WTC11 (cell line): ENCODE data around the gene AWAT1. TPM values are rescaled to one million over a fixed set of nuclear protein-coding genes. Genes with fewer than 3 reads are reported as not detected.

Source experiments
- ATAC-seq: fragments of 200-7000 bp; cut with Tn5 transposase; 2 replicates; pipeline ENCODE4 v1.10.0; 2021; ENCODE audit warnings: mild to moderate bottlenecking, moderate library complexity
- CTCF ChIA-PET: fragments of 300-600 bp; sonication (Branson Sonifier 250); formaldehyde crosslinking; loops from one replicate; lab custom pipeline; 2021; ENCODE audit warnings: antibody characterized with exemption; lab: Charles Lee
- POLR2A ChIA-PET: fragments of 350-600 bp; sonication (Branson Sonifier 250); formaldehyde crosslinking; loops from one replicate; lab custom pipeline; 2021; ENCODE audit warnings: antibody characterized with exemption; lab: Charles Lee
- DNase-seq: peaks from one replicate; pipeline ENCODE4 v3.0.0; 2021; ENCODE audit warnings: low spot score
- H3K27ac Mint-ChIP-seq: 2 replicates; pipeline ENCODE4 v1.8.0; 2021; ENCODE audit warnings: mixed read lengths
- H3K27me3 Mint-ChIP-seq: 2 replicates; pipeline ENCODE4 v1.8.0; 2021; ENCODE audit warnings: low read depth, mild to moderate bottlenecking, moderate library complexity, mixed read lengths
- H3K36me3 Mint-ChIP-seq: 2 replicates; pipeline ENCODE4 v1.8.0; 2021; ENCODE audit warnings: mixed read lengths
- H3K4me1 Mint-ChIP-seq: 2 replicates; pipeline ENCODE4 v1.8.0; 2022; ENCODE audit warnings: mixed read lengths
- H3K4me3 Mint-ChIP-seq: 2 replicates; pipeline ENCODE4 v1.8.0; 2021; ENCODE audit warnings: mild to moderate bottlenecking, moderate library complexity, mixed read lengths
- H3K9me3 Mint-ChIP-seq: 2 replicates; pipeline ENCODE4 v1.8.0; 2021; ENCODE audit warnings: mixed read lengths
- CBFB ChIP-seq: sonication (generic); formaldehyde crosslinking; IDR thresholded peaks from 2 replicates; pipeline ENCODE4 v1.8.1; 2022; ENCODE audit warnings: mild to moderate bottlenecking, low read depth, missing genetic modification reagents
- CREB1 ChIP-seq: sonication (generic); formaldehyde crosslinking; IDR thresholded peaks from 2 replicates; pipeline ENCODE4 v1.8.0; 2023; ENCODE audit warnings: mild to moderate bottlenecking, missing genetic modification reagents
- ESRRA ChIP-seq: sonication (generic); formaldehyde crosslinking; IDR thresholded peaks from 2 replicates; pipeline ENCODE4 v1.8.1; 2022; ENCODE audit warnings: mild to moderate bottlenecking, missing genetic modification reagents, borderline replicate concordance
- GABPB1 ChIP-seq: sonication (generic); formaldehyde crosslinking; IDR thresholded peaks from 2 replicates; pipeline ENCODE4 v1.8.1; 2023; ENCODE audit warnings: mild to moderate bottlenecking, missing genetic modification reagents
- HMGA2 ChIP-seq: fragments of 250-450 bp; sonication (Bioruptor Pico); IDR thresholded peaks from 2 replicates; pipeline ENCODE4 v1.4.0; 2021; ENCODE audit warnings: mild to moderate bottlenecking, moderate library complexity
- HMGXB4 ChIP-seq: sonication (generic); formaldehyde crosslinking; IDR thresholded peaks from 2 replicates; pipeline ENCODE4 v1.8.1; 2023; ENCODE audit warnings: mild to moderate bottlenecking, moderate library complexity, missing genetic modification reagents
- NFATC4 ChIP-seq: fragments of 250-450 bp; sonication (Bioruptor Pico); IDR thresholded peaks from 2 replicates; pipeline ENCODE4 v1.9.0; 2021; ENCODE audit warnings: mild to moderate bottlenecking
- NFE2L1 ChIP-seq: sonication (generic); formaldehyde crosslinking; IDR thresholded peaks from 2 replicates; pipeline ENCODE4 v1.8.1; 2023; ENCODE audit warnings: missing genetic modification reagents
- NFYB ChIP-seq: sonication (generic); formaldehyde crosslinking; conservative IDR thresholded peaks from 2 replicates; pipeline ENCODE4 v1.8.0; 2022; ENCODE audit warnings: low read depth, missing genetic modification reagents
- NR3C1 ChIP-seq: sonication (generic); formaldehyde crosslinking; conservative IDR thresholded peaks from 2 replicates; pipeline ENCODE4 v1.8.1; 2023; ENCODE audit warnings: low read depth, mild to moderate bottlenecking, missing genetic modification reagents
- RELA ChIP-seq: sonication (generic); formaldehyde crosslinking; IDR thresholded peaks from 2 replicates; pipeline ENCODE4 v1.8.1; 2022; ENCODE audit warnings: missing genetic modification reagents, mild to moderate bottlenecking, borderline replicate concordance
- SMAD3 ChIP-seq: sonication (generic); formaldehyde crosslinking; IDR thresholded peaks from 2 replicates; pipeline ENCODE4 v1.8.0; 2022; ENCODE audit warnings: missing genetic modification reagents, mild to moderate bottlenecking, borderline replicate concordance
- SOX15 ChIP-seq: fragments of 250-450 bp; sonication (Bioruptor Pico); IDR thresholded peaks from 2 replicates; pipeline ENCODE4 v1.9.0; 2021; ENCODE audit warnings: mild to moderate bottlenecking
- SP1 ChIP-seq: sonication (generic); formaldehyde crosslinking; conservative IDR thresholded peaks from 2 replicates; pipeline ENCODE4 v1.8.1; 2022; ENCODE audit warnings: missing genetic modification reagents
- STAT6 ChIP-seq: sonication (generic); formaldehyde crosslinking; conservative IDR thresholded peaks from 2 replicates; pipeline ENCODE4 v1.8.1; 2023; ENCODE audit warnings: mild to moderate bottlenecking, low read depth, missing genetic modification reagents, moderate library complexity
- TEAD1 ChIP-seq: sonication (generic); formaldehyde crosslinking; IDR thresholded peaks from 2 replicates; pipeline ENCODE4 v1.8.0; 2022; ENCODE audit warnings: mild to moderate bottlenecking, missing genetic modification reagents
- ZBTB21 ChIP-seq: sonication (generic); formaldehyde crosslinking; IDR thresholded peaks from 2 replicates; pipeline ENCODE4 v1.8.1; 2023; ENCODE audit warnings: mild to moderate bottlenecking, missing genetic modification reagents, borderline replicate concordance
- ZBTB43 ChIP-seq: sonication (generic); formaldehyde crosslinking; IDR thresholded peaks from 2 replicates; pipeline ENCODE4 v1.8.1; 2023; ENCODE audit warnings: mild to moderate bottlenecking, missing genetic modification reagents
- ZMAT4 ChIP-seq: fragments of 250-450 bp; sonication (Bioruptor Pico); IDR thresholded peaks from 2 replicates; pipeline ENCODE4 v1.9.0; 2021; ENCODE audit warnings: mild to moderate bottlenecking
- ZNF423 ChIP-seq: fragments of 250-450 bp; sonication (Bioruptor Pico); IDR thresholded peaks from 2 replicates; pipeline ENCODE4 v2.1.2; 2022; ENCODE audit warnings: mild to moderate bottlenecking, moderate library complexity
- total RNA-seq: library from RNA; stranded (reverse); gene quantifications from 3 replicates; pipeline ENCODE4 v1.2.3, GENCODE V29; 2021
- TF ChIP-seq, protein P1 (sequence below): sonication (generic); formaldehyde crosslinking; IDR thresholded peaks from 2 replicates; pipeline ENCODE4 v1.8.1; 2022; ENCODE audit warnings: mild to moderate bottlenecking, missing genetic modification reagents, moderate library complexity, borderline replicate concordance
- TF ChIP-seq, protein P2 (sequence below): sonication (generic); formaldehyde crosslinking; IDR thresholded peaks from 2 replicates; pipeline ENCODE4 v1.8.1; 2023; ENCODE audit warnings: mild to moderate bottlenecking, missing genetic modification reagents, moderate library complexity

The AWAT1 gene
- total RNA-seq, 1 experiment from 2014 or later: not detected

GRCh38 chrX:70279081-70279480 is 44.6 kb downstream of the AWAT1 start:
- no peak overlapping the region for H3K27ac Mint-ChIP-seq
- no peaks in the 10 kb centered on the region for H3K4me1 Mint-ChIP-seq
- no peak for ATAC-seq
- no peak for TF ChIP-seq SMAD3
- TF ChIP-seq TEAD1: no peak
- DNase-seq: no peak
- no peaks in the 10 kb centered on the region for H3K9me3 Mint-ChIP-seq
- ChIA-PET CTCF (no interaction called here), POLR2A (no interaction called here)
- peaks cover 6% of the 10 kb centered on the region for H3K27me3 Mint-ChIP-seq
- H3K4me3 Mint-ChIP-seq: no peak overlapping the region
- H3K36me3 Mint-ChIP-seq: no peaks in the 10 kb centered on the region

- CTCF ChIA-PET: no interaction called here
- POLR2A ChIA-PET: no interaction called here
- no peak for ATAC-seq
- H3K27ac Mint-ChIP-seq: no peak overlapping the region
- no peaks in the 10 kb centered on the region for H3K36me3 Mint-ChIP-seq
- no peak overlapping the region for H3K4me3 Mint-ChIP-seq
- peaks cover 6% of the 10 kb centered on the region for H3K27me3 Mint-ChIP-seq
- DNase-seq: no peak
- no peak for TF ChIP-seq ESRRA (CRISPR knock-in tag)
- TF ChIP-seq NFYB (CRISPR knock-in tag): no peak
- TF ChIP-seq, protein P1, sequence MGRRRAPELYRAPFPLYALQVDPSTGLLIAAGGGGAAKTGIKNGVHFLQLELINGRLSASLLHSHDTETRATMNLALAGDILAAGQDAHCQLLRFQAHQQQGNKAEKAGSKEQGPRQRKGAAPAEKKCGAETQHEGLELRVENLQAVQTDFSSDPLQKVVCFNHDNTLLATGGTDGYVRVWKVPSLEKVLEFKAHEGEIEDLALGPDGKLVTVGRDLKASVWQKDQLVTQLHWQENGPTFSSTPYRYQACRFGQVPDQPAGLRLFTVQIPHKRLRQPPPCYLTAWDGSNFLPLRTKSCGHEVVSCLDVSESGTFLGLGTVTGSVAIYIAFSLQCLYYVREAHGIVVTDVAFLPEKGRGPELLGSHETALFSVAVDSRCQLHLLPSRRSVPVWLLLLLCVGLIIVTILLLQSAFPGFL (CRISPR knock-in tag): no peak
- no peak for TF ChIP-seq HMGXB4 (CRISPR knock-in tag)
- no peak for TF ChIP-seq ZMAT4 (CRISPR knock-in tag)
- no peak for TF ChIP-seq GABPB1 (CRISPR knock-in tag)
- no peak for TF ChIP-seq SP1 (CRISPR knock-in tag)
- TF ChIP-seq HMGA2 (CRISPR knock-in tag): no peak
- no peaks in the 10 kb centered on the region for H3K4me1 Mint-ChIP-seq
- H3K9me3 Mint-ChIP-seq: no peaks in the 10 kb centered on the region
Measured at GRCh38 chrX:70280573-70280972, 46.1 kb downstream of the AWAT1 start.

GRCh38 chrX:70281951-70282350 is 47.5 kb downstream of the AWAT1 start, which contains the start of gene RAB41:
RAB41 (plus strand) TSS chrX:70282172; CDS start chrX:70282218, 46 bp downstream.
- H3K27me3 Mint-ChIP-seq: peaks cover 6% of the 10 kb centered on the region
- DNase-seq (no peak), ATAC-seq (no peak)
- no peak for TF ChIP-seq NFE2L1 (CRISPR knock-in tag)
- TF ChIP-seq, protein P2, sequence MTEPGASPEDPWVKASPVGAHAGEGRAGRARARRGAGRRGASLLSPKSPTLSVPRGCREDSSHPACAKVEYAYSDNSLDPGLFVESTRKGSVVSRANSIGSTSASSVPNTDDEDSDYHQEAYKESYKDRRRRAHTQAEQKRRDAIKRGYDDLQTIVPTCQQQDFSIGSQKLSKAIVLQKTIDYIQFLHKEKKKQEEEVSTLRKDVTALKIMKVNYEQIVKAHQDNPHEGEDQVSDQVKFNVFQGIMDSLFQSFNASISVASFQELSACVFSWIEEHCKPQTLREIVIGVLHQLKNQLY (CRISPR knock-in tag): no peak
- TF ChIP-seq, all 79 proteins: peak for 0
- POLR2A ChIA-PET: no interaction called here
- CTCF ChIA-PET: no interaction called here
- Mint-ChIP-seq H3K27ac (no peak within 1 kb of the TSS), H3K4me3 (no peak within 1 kb of the TSS), H3K4me1 (no peaks in the 10 kb centered on the region), H3K36me3 (peaks cover 9% of the 10 kb centered on the region), H3K9me3 (no peaks in the 10 kb centered on the region)

DNA sequence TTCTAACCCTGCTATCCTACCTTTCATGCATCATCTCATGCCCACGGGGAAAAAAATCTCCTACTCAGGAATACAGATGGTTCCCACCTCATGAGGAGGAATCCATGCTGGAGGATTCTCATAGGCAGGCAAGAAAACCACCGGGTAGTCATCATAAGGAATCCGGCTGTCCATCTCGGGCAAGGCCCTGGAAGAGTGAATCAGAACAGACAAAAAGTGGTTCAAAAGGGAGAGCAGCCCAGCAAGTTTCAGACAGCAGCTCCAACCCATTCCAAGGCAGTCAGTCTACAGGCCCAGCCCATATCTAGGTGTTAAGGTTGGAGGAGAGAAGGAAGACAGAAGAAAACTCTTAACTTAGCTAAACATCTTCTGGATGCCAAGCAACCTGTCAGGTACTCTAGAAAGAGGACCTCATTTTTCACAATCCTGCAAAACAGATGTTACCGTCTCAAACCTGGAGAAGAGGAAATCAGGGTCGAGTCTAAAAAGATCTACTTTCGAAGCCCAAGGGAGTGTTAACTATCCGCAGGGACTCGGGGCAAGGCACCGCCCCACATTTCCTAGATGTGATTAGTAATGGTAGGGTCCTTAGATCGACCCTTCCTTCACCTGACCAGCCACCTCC is 54.8 kb downstream of the AWAT1 start:
- DNase-seq: no peak
- Mint-ChIP-seq H3K4me1 (peaks cover 12% of the 10 kb centered on the region), H3K4me3 (peak overlapping the region; percentile 96), H3K9me3 (no peaks in the 10 kb centered on the region), H3K27ac (no peak overlapping the region; the same call in 1 of the 2 replicates), H3K27me3 (no peaks in the 10 kb centered on the region), H3K36me3 (peaks cover 15% of the 10 kb centered on the region)
- POLR2A ChIA-PET: interaction anchor here (1.1 kb wide), 1 partner anchor 220 kb away, joined by 3 read pairs; no protein-coding TSS in a partner anchor
- CTCF ChIA-PET: interaction anchor here (0.7 to 1.1 kb wide), 5 partner anchors 15 to 165 kb away, joined by 3 to 6 read pairs (median 4); partner anchors contain the start of gene IGBP1
- ATAC-seq: peak; percentile 10; the same call in 1 of the 2 replicates
- TF ChIP-seq CREB1 (CRISPR knock-in tag): no peak
- no peak for TF ChIP-seq CBFB
- no peak for TF ChIP-seq NFATC4 (CRISPR knock-in tag)
- no peak for TF ChIP-seq SOX15
- no peak for TF ChIP-seq ZBTB43 (CRISPR knock-in tag)
- TF ChIP-seq STAT6 (CRISPR knock-in tag): no peak
- no peak for TF ChIP-seq NR3C1 (CRISPR knock-in tag)
- no peak for TF ChIP-seq ZBTB21 (CRISPR knock-in tag)
- no peak for TF ChIP-seq ZNF423
- no peak for TF ChIP-seq RELA
